ENCODE results near the gene HIP1R. TPM values are rescaled to one million over a fixed set of nuclear protein-coding genes. Genes with fewer than 3 reads are reported as not detected.

HIP1R gene
- total and polyA plus RNA-seq, 10 of the 15 experiments (the other 5 are each of a cell fraction or from before 2014, with no cell fraction given): 0.18 to 27.7 (median 11.7) TPM

DNA sequence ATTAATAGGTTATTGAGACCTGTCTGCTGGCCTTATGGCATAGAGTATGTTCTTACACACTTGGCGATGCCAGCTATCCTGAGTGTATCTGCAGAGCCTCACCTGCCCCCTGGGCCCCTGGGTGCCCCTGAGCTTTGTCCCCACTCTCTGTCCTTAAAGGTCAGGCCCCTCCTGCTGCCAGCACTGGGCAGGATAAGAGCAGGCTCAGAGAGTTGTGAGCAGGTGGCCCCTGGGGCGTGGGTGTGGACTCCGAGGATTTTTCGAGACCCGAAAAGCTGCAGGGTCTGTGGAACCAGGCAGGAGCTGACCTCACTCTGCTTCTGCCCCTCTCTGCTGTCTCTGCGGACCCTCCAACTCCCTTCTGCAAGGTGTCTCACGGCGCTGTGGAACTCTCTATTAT, 8.2 kb downstream of the HIP1R start:
- H3K79me2 ChIP-seq (ENCODE audit: control insufficient read depth, insufficient read depth, low read length): no peaks in the 10 kb centered on the region
- no peak for TF ChIP-seq CHD2 (IDR thresholded peaks at IDR 0.05; ENCODE audit: borderline replicate concordance, low read depth, low read length)
- TF ChIP-seq, protein P1, sequence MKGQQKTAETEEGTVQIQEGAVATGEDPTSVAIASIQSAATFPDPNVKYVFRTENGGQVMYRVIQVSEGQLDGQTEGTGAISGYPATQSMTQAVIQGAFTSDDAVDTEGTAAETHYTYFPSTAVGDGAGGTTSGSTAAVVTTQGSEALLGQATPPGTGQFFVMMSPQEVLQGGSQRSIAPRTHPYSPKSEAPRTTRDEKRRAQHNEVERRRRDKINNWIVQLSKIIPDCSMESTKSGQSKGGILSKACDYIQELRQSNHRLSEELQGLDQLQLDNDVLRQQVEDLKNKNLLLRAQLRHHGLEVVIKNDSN (IDR thresholded peaks at IDR 0.05; ENCODE audit: borderline replicate concordance, extremely low read length, insufficient read depth, low read depth, low read length): no peak
- TF ChIP-seq MYC (IDR thresholded peaks at IDR 0.05; ENCODE audit: insufficient read depth, insufficient read length, insufficient replicate concordance, low read length, severe bottlenecking): no peak
- TF ChIP-seq, protein P2, sequence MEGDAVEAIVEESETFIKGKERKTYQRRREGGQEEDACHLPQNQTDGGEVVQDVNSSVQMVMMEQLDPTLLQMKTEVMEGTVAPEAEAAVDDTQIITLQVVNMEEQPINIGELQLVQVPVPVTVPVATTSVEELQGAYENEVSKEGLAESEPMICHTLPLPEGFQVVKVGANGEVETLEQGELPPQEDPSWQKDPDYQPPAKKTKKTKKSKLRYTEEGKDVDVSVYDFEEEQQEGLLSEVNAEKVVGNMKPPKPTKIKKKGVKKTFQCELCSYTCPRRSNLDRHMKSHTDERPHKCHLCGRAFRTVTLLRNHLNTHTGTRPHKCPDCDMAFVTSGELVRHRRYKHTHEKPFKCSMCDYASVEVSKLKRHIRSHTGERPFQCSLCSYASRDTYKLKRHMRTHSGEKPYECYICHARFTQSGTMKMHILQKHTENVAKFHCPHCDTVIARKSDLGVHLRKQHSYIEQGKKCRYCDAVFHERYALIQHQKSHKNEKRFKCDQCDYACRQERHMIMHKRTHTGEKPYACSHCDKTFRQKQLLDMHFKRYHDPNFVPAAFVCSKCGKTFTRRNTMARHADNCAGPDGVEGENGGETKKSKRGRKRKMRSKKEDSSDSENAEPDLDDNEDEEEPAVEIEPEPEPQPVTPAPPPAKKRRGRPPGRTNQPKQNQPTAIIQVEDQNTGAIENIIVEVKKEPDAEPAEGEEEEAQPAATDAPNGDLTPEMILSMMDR (IDR thresholded peaks at IDR 0.05 in 2 of 3, conservative IDR thresholded peaks at IDR 0.05 in 1 of 3; ENCODE audit: control insufficient read depth in 2 of 3, extremely low read depth in 1 of 3, insufficient read depth in 1 of 3, low read depth in 3 of 3, low read length in 3 of 3): no peak
- no peak for TF ChIP-seq GATAD2B (conservative IDR thresholded peaks at IDR 0.05; ENCODE audit: low read depth)
- TF ChIP-seq SP1 (IDR thresholded peaks at IDR 0.05; ENCODE audit: low read depth, low read length): no peak
- no peak for TF ChIP-seq RELA (IDR thresholded peaks at IDR 0.05; ENCODE audit: borderline replicate concordance, partially characterized antibody)
- no peak for TF ChIP-seq RAD21 (IDR thresholded peaks at IDR 0.05; ENCODE audit: insufficient read depth, low read depth, low read length)
- no peak for TF ChIP-seq ATF7 (IDR thresholded peaks at IDR 0.05; ENCODE audit: low read depth)
- TF ChIP-seq GABPA (IDR thresholded peaks at IDR 0.05; ENCODE audit: low read depth): no peak
- TF ChIP-seq, protein P3, sequence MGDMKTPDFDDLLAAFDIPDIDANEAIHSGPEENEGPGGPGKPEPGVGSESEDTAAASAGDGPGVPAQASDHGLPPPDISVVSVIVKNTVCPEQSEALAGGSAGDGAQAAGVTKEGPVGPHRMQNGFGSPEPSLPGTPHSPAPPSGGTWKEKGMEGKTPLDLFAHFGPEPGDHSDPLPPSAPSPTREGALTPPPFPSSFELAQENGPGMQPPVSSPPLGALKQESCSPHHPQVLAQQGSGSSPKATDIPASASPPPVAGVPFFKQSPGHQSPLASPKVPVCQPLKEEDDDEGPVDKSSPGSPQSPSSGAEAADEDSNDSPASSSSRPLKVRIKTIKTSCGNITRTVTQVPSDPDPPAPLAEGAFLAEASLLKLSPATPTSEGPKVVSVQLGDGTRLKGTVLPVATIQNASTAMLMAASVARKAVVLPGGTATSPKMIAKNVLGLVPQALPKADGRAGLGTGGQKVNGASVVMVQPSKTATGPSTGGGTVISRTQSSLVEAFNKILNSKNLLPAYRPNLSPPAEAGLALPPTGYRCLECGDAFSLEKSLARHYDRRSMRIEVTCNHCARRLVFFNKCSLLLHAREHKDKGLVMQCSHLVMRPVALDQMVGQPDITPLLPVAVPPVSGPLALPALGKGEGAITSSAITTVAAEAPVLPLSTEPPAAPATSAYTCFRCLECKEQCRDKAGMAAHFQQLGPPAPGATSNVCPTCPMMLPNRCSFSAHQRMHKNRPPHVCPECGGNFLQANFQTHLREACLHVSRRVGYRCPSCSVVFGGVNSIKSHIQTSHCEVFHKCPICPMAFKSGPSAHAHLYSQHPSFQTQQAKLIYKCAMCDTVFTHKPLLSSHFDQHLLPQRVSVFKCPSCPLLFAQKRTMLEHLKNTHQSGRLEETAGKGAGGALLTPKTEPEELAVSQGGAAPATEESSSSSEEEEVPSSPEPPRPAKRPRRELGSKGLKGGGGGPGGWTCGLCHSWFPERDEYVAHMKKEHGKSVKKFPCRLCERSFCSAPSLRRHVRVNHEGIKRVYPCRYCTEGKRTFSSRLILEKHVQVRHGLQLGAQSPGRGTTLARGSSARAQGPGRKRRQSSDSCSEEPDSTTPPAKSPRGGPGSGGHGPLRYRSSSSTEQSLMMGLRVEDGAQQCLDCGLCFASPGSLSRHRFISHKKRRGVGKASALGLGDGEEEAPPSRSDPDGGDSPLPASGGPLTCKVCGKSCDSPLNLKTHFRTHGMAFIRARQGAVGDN (IDR thresholded peaks at IDR 0.05): no peak
- no peaks in the 10 kb centered on the region for H3K4me1 ChIP-seq (ENCODE audit: control insufficient read depth, insufficient read depth, low read length)
- H3K9ac ChIP-seq (ENCODE audit: control insufficient read depth, insufficient read depth, low read length): no peak overlapping the region
- CTCF ChIA-PET: interaction anchor here (1.2 to 1.3 kb wide), 2 partner anchors 50 to 51 kb away, joined by 4 to 5 read pairs; no protein-coding TSS in a partner anchor
- SMC1A ChIA-PET (ENCODE audit: uncharacterized antibody, unreplicated experiment): interaction anchor here (1.8 kb wide), 1 partner anchor 50 kb away, joined by 3 read pairs; no protein-coding TSS in a partner anchor
- 67% methylated on average over 8 of the region's 8 CpGs for WGBS (ENCODE audit: insufficient coverage, insufficient replicate concordance, low lambda C conversion rate, missing lambda C conversion rate)
- no peak overlapping the region for H3K4me3 ChIP-seq
- BruUV-seq (replicated peaks): no TSS peak
- H3K4me2 ChIP-seq (ENCODE audit: control insufficient read depth, insufficient read depth): no peak overlapping the region
- DNase-seq (ENCODE audit: low read depth, low spot score) (no peak), ATAC-seq (no peak), FAIRE-seq (no peak)
- POLR2A ChIA-PET: no interaction called here
- H3K27me3 ChIP-seq (replicated peaks in 1 of 2; ENCODE audit: control insufficient read depth in 2 of 2, insufficient read depth in 2 of 2, low read length in 1 of 2): no peaks in the 10 kb centered on the region
- no peak overlapping the region for H3K27ac ChIP-seq (ENCODE audit: control insufficient read depth, insufficient read depth)
- H3K9me3 ChIP-seq (replicated peaks; ENCODE audit: control insufficient read depth, insufficient read depth, low read length): no peaks in the 10 kb centered on the region
- no peaks in the 10 kb centered on the region; the same call in 1 of the 2 replicates for H4K20me1 ChIP-seq (ENCODE audit: control insufficient read depth, insufficient read depth)
- in situ Hi-C loops (cut with MboI) (no loop called here), intact Hi-C loops (cut with micrococcal nuclease; ENCODE audit: unreplicated experiment) (no loop called here)
- H3K36me3 ChIP-seq (ENCODE audit: control insufficient read depth in 2 of 2, insufficient read depth in 2 of 2, low read length in 1 of 2): no peaks in the 10 kb centered on the region; a peak in 1 of 4 replicates
- no peak overlapping the region for H2AFZ ChIP-seq (ENCODE audit: control insufficient read depth, low read depth, low read length)
- RAD21 ChIA-PET (ENCODE audit: unreplicated experiment): no interaction called here

Measured in GM12878 (cell line).